Subcutaneous abdominal adipose tissue (tissue), 5 donors: ENCODE results near the gene POLRMT.
A peak's percentile ranks its signal among the peaks of the same experiment; 100 is the strongest.

Experiments used
- H3K27ac ChIP-seq: one replicate; pipeline ENCODE4 v1.7.0; 2013; ENCODE audit warnings: low read depth, mild to moderate bottlenecking, inconsistent platforms, low read length, moderate library complexity
- H3K27me3 ChIP-seq, 5 donors: one replicate each; pipeline ENCODE4 v1.7.0; 2013; ENCODE audit warnings: low read length in 5 of 5, inconsistent platforms in 1 of 5; ENCODE audit not compliant: control insufficient read depth in 5 of 5, insufficient read depth in 4 of 5
- H3K36me3 ChIP-seq, 5 donors: one replicate each; pipeline ENCODE4 v1.7.0; 2013; ENCODE audit warnings: low read length in 5 of 5; ENCODE audit not compliant: control insufficient read depth in 5 of 5, insufficient read depth in 5 of 5
- H3K4me1 ChIP-seq, 5 donors: one replicate each; pipeline ENCODE4 v1.7.0; 2013; ENCODE audit warnings: low read length in 5 of 5, mild to moderate bottlenecking in 3 of 5, moderate library complexity in 1 of 5; ENCODE audit not compliant: control insufficient read depth in 5 of 5, insufficient read depth in 5 of 5
- H3K4me3 ChIP-seq, 5 donors: one replicate each; pipeline ENCODE4 v1.7.0; 2013; ENCODE audit warnings: low read length in 5 of 5, low read depth in 1 of 5
- H3K9ac ChIP-seq, 5 donors: one replicate each; pipeline ENCODE4 v1.7.0; 2013; ENCODE audit warnings: low read length in 5 of 5, mild to moderate bottlenecking in 4 of 5, moderate library complexity in 3 of 5
- H3K9me3 ChIP-seq, 5 donors: one replicate each; pipeline ENCODE4 v1.7.0; 2013; ENCODE audit warnings: low read length in 5 of 5; ENCODE audit not compliant: control insufficient read depth in 5 of 5
- donor health status: healthy.
- donor health status: healthy.
- donor health status: healthy.
- donor health status: healthy.
- donor health status: healthy.

The POLRMT gene

DNA sequence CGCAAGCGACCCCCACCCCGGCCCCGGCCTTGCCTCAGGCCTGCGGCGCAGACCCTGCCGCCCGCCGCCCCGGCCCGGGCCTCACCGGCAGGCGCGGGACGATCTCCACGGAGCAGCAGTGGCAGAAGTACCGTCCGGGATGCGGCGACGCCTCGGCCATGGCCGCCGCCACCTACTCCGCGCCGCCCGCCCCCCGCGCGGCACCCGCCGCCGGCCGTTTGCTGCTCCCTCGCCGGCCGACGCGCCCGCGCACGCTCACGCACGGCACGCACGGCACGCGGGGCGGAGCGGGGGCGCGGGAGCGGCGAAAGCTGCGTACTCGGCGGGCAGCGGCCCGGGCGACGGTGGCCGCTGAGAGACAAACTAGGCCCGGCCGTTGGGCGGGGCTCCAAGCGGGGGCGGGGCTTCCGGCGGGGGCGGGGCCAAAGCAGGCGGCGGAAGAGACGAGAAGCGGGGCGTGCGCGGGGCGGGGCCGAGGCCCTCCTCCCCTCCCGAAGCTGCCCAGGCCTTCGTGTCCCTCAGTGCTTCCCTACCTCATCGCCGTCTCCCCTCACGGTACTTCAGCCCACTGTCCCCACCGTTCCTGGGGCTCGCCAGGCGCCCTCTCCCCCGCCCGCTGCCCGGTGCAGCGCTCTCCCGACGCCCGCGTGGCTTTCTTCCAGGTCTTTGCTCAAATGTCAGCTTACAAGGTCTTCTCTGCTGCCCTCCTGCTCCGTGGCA is 29.8 kb upstream of the POLRMT start, which contains the start of gene RNF126:
RNF126 (minus strand) TSS at position 253 of the 720 bp plus-strand sequence; CDS start at position 160, 93 bp downstream.
- peaks cover 7 to 73% (median 65%) of the 10 kb centered on the region in 5 donors for H3K4me1 ChIP-seq
- H3K9ac ChIP-seq: peak within 1 kb of the TSS; percentile 63 to 88 (median 81)
- H3K36me3 ChIP-seq: peaks cover 0 to 5% (median 4%) of the 10 kb centered on the region in 5 donors
- no peaks in the 10 kb centered on the region for H3K9me3 ChIP-seq
- peak within 1 kb of the TSS; percentile 88 for H3K27ac ChIP-seq
- no peaks in the 10 kb centered on the region for H3K27me3 ChIP-seq
- peak within 1 kb of the TSS; percentile 65 to 87 (median 78) for H3K4me3 ChIP-seq

DNA sequence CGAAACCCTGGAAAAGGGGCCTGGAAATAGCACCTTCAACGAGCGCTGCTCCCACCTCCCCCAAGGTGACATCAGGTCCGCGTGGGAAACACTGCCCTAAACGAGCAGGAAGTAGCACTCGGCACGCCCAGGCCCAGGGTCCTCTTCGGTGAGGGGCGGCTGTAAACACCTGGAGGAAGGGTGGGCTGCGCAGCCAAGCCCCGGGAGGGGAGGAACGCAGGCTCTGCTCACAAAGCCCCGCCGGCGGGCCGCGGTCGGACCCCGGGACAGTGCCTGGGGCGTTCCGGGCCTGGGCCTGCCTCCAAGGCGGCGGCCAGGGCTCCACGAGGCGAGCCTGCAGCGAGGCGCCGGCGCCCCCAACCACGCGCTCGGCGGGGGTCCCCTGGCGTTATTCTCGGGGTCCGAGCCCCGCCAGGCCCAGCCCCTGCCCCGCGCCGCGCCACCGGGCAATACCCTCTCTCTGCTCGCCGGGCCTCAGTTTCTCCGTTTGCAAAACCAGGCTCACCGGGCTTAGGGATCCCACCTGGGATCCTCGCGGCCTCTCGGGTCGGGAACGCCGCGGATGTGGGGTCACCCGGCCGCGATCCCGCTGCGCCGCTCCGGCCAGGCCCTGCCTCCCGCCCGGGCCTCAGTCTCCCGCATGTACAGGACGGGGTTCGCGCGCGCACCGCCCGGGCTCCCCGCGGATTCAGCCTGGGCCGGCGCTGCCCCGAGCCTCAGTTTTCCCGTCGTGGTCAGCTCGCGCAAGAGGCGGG is 29.0 kb upstream of the POLRMT start:
- H3K4me3 ChIP-seq: peak overlapping the region; percentile 65 to 87 (median 78)
- H3K9ac ChIP-seq: peak overlapping the region; percentile 16 to 88 (median 81)
- H3K4me1 ChIP-seq: peaks cover 7 to 74% (median 65%) of the 10 kb centered on the region in 5 donors
- H3K36me3 ChIP-seq: peaks cover 0 to 7% (median 4%) of the 10 kb centered on the region in 5 donors
- peak overlapping the region; percentile 70 for H3K27ac ChIP-seq
- no peaks in the 10 kb centered on the region for H3K9me3 ChIP-seq
- no peaks in the 10 kb centered on the region for H3K27me3 ChIP-seq

DNA sequence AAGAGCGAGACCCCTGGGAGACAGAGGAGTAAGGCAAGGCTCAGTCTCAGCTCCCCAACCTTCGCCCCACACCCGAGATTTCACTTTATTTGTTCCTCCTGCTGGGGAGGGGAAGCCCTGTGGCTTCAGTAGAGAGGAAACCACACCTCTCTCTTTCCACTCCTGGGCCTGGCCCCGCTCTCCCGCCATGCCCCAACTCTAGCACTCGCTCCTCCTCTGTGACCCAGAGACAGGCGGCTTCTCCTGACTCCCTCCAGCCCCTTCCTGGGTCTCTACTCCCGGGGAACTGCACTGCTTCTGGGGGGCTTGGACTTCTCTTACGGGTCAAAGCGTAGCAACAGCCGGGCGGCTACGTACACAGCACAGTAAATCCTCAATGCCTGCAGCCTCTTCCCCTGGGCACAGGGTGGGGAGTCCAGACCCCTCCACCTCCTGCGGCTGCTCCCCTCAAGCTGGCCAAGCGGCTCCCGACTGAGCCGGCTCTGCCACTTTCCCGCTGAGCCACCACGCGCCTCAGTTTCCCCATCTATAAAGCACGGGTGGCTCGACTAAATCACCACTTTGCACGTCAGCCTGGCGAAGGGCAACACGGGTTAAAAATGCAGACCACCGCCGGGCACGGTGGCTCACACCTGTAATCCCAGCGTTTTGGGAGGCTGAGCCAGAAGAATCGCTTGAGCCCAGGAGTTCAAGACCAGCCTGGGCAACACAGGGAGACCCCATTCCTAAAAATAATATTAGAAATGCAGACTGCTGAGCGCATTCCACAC is 28.3 kb upstream of the POLRMT start:
- H3K4me3 ChIP-seq: peak overlapping the region; percentile 65 to 87 (median 78)
- no peaks in the 10 kb centered on the region for H3K27me3 ChIP-seq
- H3K9me3 ChIP-seq: no peaks in the 10 kb centered on the region
- H3K4me1 ChIP-seq: peaks cover 7 to 79% (median 64%) of the 10 kb centered on the region in 5 donors
- H3K9ac ChIP-seq: peak overlapping the region; percentile 16 to 88 (median 81)
- peak overlapping the region; percentile 70 for H3K27ac ChIP-seq
- peaks cover 0 to 11% (median 4%) of the 10 kb centered on the region in 5 donors for H3K36me3 ChIP-seq

DNA sequence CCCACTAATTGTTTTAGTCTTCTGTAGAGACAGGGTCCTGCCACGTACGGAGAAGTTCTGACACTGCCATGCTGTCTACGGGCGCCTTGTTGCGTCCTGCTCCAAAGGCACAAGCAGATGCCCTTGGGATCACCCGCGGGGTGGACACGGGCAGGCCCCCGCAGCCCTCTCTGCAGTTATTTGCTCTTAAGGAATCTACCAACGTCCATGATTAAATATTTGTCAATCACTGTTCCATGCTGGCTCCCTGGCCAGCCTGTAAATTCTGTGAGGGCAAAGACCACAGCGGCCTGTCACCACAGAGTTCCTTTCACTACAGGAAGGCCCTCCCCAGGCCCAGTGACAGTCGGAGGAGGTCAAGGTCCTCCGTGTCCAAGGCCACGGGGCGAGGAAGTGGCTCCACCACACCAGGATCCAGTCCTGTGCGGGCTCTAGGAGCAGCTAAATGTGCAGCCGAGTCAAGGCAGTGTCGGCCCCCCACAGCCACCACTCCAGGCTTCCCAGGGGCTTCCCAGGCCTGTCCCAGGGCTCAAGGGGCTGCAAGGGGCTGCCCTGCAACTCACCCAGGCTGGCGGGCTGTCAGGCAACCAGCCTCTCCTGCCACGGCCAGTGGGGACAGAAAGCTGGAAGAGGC is 27.6 kb upstream of the POLRMT start:
- peaks cover 7 to 79% (median 64%) of the 10 kb centered on the region in 5 donors for H3K4me1 ChIP-seq
- no peaks in the 10 kb centered on the region for H3K9me3 ChIP-seq
- peak overlapping the region; percentile 70 for H3K27ac ChIP-seq
- no peaks in the 10 kb centered on the region for H3K27me3 ChIP-seq
- peak overlapping the region; percentile 65 to 87 (median 78) for H3K4me3 ChIP-seq
- H3K9ac ChIP-seq: peak overlapping the region in 4 of 5 donors; percentile 78 to 88 (median 82)
- H3K36me3 ChIP-seq: peaks cover 0 to 11% (median 4%) of the 10 kb centered on the region in 5 donors

DNA sequence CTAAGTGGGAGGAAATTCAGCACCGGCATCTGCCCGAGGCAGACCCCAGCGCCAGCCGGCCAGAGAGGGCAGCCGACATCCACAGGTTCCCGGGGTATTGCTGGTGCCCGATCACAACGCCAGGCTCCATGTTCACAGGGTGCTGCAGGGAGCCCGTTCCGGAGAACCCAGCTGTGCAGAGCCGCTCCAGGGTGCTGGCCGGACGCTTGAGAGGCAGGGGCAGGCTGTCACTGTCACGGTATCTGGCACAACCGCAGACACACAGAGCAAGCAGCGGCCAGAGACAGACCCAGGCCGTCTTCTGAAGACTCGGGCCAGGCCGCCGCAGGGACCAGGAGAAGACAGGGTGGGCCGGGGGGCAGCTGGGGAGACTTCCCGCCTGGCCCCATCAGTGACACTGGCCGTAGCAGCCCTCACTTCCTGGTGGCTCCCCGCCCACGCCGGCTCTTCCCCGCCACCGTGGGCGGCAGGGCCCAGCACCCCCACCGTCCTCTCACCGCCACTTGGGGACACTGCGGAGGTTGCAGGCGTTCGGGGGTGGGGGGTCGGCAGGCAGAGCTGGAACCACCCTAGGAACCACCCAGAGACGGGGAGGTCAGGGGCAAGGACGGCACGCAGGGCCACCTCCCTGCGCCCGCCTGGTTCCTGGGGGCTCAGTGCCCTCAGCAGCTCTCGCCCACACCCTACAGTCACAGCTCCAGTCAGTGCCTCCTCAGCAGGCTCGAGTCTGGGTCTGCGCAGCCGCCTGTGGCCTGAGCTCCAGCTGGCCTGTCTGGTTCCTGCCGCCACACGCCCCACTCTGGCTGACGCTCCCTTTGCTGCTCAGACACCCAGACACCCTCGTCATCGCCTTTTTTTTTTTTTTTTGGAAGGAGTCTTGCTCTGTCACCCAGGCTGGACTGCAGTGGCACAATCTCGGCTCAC is 25.8 kb upstream of the POLRMT start:
- H3K9ac ChIP-seq: peak overlapping the region in 2 of 5 donors; percentile 41 to 48

DNA sequence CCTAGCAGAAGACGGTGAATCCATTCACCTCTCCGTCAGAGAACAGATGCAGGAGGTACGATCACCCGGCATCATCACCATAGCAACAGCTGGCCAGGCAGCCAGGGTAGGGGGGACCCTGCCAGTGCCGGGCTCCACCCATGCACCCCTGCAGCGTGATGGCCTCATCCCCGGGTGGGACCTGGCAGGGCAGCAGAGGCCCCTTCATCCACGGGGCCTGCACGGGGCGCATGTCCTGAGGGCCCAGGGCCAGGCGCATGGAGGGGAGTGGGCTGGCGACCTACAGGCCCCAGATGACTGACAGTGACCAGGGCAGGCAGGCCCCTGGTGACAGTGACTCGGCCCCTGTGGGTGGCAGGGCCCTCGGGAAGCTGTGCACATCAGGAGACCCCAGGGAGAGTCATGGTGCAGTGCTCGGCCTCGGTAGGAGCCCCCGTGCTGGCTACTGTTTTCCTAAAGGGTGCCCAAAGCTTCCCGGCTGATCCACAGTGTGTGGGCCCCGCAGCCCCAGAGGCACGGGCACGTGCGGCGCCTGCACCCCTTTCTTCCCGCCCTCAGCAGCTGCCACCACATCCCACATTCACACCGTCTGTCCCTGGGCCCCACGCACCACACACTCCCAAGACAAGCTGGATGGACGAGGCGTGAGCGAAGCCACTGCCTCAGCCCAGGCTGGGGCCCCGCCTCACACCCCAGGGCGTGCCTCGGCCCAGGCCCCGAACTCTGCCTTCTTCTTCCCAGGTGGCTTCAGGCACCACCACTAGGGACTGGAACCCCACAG is 24.9 kb upstream of the POLRMT start:
- Histone ChIP-seq H3K9me3 (no peaks in the 10 kb centered on the region), H3K27me3 (no peaks in the 10 kb centered on the region), H3K4me3 (no peak overlapping the region), H3K27ac (no peak overlapping the region), H3K4me1 (peaks cover 5 to 59% (median 46%) of the 10 kb centered on the region in 5 donors), H3K36me3 (peaks cover 0 to 25% (median 12%) of the 10 kb centered on the region in 5 donors), H3K9ac (peak overlapping the region in 2 of 5 donors; percentile 25 to 48)

More for the DNA sequence above, 25.8 kb upstream of the POLRMT start:
- Histone ChIP-seq H3K27ac (no peak overlapping the region), H3K36me3 (peaks cover 0 to 16% (median 4%) of the 10 kb centered on the region in 5 donors), H3K27me3 (no peaks in the 10 kb centered on the region), H3K4me3 (peak overlapping the region in 1 of 5 donors; percentile 20), H3K4me1 (peaks cover 5 to 69% (median 54%) of the 10 kb centered on the region in 5 donors), H3K9me3 (no peaks in the 10 kb centered on the region)

DNA sequence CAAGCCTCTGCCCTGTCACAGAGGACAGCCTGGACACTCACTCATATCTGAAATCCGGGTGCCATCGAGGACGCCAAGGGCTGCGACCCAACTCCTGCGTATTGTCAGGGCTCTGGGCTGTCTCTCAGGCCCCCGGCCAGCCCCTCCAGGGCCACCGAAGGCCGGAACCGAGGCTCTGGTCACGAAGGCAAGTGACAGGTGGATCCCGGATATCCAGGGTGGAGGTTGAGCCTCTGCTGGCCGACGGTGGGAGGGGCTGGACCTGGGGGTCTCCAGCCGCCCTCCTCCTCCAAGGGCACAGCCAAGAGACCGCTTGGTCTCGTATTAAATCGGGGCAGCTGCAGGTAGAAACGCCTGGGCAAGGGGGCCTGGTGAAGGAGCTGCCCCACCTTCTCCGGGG is 24.3 kb upstream of the POLRMT start:
- H3K27me3 ChIP-seq: no peaks in the 10 kb centered on the region
- H3K27ac ChIP-seq: no peak overlapping the region
- H3K36me3 ChIP-seq: peaks cover 0 to 32% (median 17%) of the 10 kb centered on the region in 5 donors
- no peaks in the 10 kb centered on the region for H3K9me3 ChIP-seq
- peak overlapping the region in 1 of 5 donors; percentile 59 for H3K9ac ChIP-seq
- no peak overlapping the region for H3K4me3 ChIP-seq
- H3K4me1 ChIP-seq: peaks cover 5 to 57% (median 46%) of the 10 kb centered on the region in 5 donors

DNA sequence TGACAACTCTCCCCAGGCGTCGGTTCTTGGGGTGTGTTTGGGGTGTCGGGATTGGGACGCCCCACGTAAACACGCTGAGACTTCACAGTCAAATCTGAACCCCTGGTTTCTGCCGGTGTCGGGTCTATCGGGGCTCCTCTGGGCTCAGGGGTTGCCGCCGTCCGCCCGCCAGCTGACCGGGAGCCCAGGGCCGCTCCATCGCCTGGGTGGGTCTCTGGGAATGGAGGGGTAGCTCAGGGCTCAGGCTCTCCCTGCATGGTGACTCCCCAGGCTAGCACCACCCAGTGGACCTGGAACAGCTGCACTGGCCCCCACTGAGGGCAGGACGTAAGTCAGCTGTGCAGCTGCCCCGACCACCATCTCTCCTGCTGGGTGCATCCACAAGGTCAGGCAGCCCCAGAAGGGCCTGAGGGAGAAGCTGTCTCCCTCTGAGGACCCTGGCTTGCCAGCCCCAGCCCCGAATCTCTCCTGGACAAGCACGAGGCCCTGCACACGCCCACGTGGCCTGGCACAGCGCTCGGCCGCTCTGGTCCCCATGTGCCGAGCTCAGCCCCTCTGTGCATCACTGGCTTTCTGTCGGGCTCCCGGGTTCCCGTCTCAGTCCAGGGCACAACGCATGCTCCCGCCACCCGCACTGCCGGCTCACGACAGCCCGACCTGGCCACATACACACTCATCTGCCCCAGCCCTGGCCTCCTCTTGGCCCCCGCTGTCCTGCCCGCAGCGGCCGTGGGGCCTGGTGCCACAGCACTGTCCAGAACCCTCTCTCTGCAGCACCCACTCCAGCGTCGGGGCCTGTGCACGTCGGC is 23.6 kb upstream of the POLRMT start:
- peaks cover 0 to 38% (median 24%) of the 10 kb centered on the region in 5 donors for H3K36me3 ChIP-seq
- no peak overlapping the region for H3K4me3 ChIP-seq
- no peaks in the 10 kb centered on the region for H3K9me3 ChIP-seq
- no peak overlapping the region for H3K27ac ChIP-seq
- H3K4me1 ChIP-seq: peaks cover 4 to 54% (median 44%) of the 10 kb centered on the region in 5 donors
- peak overlapping the region in 1 of 5 donors; percentile 59 for H3K9ac ChIP-seq
- H3K27me3 ChIP-seq: no peaks in the 10 kb centered on the region
